H1 (cell line): Measurements from ENCODE around the gene TBX15.

Source experiments
- BACH1 ChIP-seq: IDR thresholded peaks from 2 replicates; pipeline ENCODE4 v1.6.1; 2012; ENCODE audit warnings: low read length, improper control_type of control experiment
- CTCF ChIP-seq, 3 experiments: IDR thresholded peaks; 1 replicate in 2 of 3; 2 replicates in 1 of 3; pipeline versions ENCODE4 v1.5.1 to v1.6.1; 2011; ENCODE audit warnings: low read length in 3 of 3, mild to moderate bottlenecking in 3 of 3, inconsistent platforms in 2 of 3, low read depth in 1 of 3, moderate library complexity in 1 of 3; ENCODE audit not compliant: insufficient read depth in 1 of 3; ENCODE audit errors: control extremely low read depth in 1 of 3
- PHF8 ChIP-seq: fragments of 200-600 bp; sonication (generic); conservative IDR thresholded peaks from 2 replicates; pipeline ENCODE4 v1.7.1; 2012; ENCODE audit warnings: low read depth, mild to moderate bottlenecking, inconsistent platforms, low read length, moderate library complexity
- POLR2A ChIP-seq, 2 experiments: IDR thresholded peaks; 1 replicate in 1 of 2; 2 replicates in 1 of 2; pipeline ENCODE4 v1.6.1; 2011; ENCODE audit warnings: low read depth in 2 of 2, low read length in 2 of 2, mild to moderate bottlenecking in 2 of 2; ENCODE audit errors: control extremely low read depth in 1 of 2
- POLR2AphosphoS5 ChIP-seq: IDR thresholded peaks from 2 replicates; pipeline ENCODE4 v1.6.1; 2011; ENCODE audit warnings: low read depth, low read length
- SIX5 ChIP-seq: IDR thresholded peaks from 2 replicates; pipeline ENCODE4 v1.6.1; 2011; ENCODE audit warnings: mild to moderate bottlenecking, low read depth, low read length
- TCF12 ChIP-seq: IDR thresholded peaks from 2 replicates; pipeline ENCODE4 v1.6.1; 2011; ENCODE audit warnings: low read depth, mild to moderate bottlenecking, low read length
- ZNF274 ChIP-seq: IDR thresholded peaks from 2 replicates; pipeline ENCODE4 v1.7.0; 2012; ENCODE audit warnings: low read length, borderline replicate concordance; ENCODE audit errors: extremely low read depth

GRCh38 chr1:118985640-118986554, 2.2 kb downstream of the TBX15 start:
- TF ChIP-seq ZNF274, result no peak
- TF ChIP-seq CTCF (IDR thresholded peaks at IDR 0.05; ENCODE audit: control extremely low read depth in 1 of 3, insufficient read depth in 1 of 3, low read depth in 1 of 3, low read length in 3 of 3), result no peak
- TF ChIP-seq TCF12, result no peak
- TF ChIP-seq POLR2AphosphoS5, result no peak
- TF ChIP-seq PHF8, result no peak
- TF ChIP-seq SIX5, result no peak
- TF ChIP-seq POLR2A (IDR thresholded peaks at IDR 0.05; ENCODE audit: control extremely low read depth in 1 of 2, low read depth in 2 of 2, low read length in 2 of 2), result no peak
- TF ChIP-seq BACH1, result no peak
